ENCODE data around the gene CPA1.
A peak's percentile ranks its signal among the peaks of the same experiment; 100 is the strongest.

Gene CPA1

GRCh38 chr7:130394421-130395195, 14.3 kb downstream of the CPA1 start:
- H3K4me3 ChIP-seq: no peak overlapping the region
- no peaks in the 10 kb centered on the region for H4K20me1 ChIP-seq
- H3K27ac ChIP-seq: no peak overlapping the region
- H3K36me3 ChIP-seq: peaks cover 23% of the 10 kb centered on the region
- no peak overlapping the region for H3K9ac ChIP-seq
- no peaks in the 10 kb centered on the region for H3K9me3 ChIP-seq
- no peak for TF ChIP-seq Cebpa-rat (IDR thresholded peaks at IDR 0.05)
- H3K4me2 ChIP-seq: peak overlapping the region; percentile 51
- H3K4me1 ChIP-seq: peaks cover 16% of the 10 kb centered on the region
- no peaks in the 10 kb centered on the region for H3K27me3 ChIP-seq

DNA sequence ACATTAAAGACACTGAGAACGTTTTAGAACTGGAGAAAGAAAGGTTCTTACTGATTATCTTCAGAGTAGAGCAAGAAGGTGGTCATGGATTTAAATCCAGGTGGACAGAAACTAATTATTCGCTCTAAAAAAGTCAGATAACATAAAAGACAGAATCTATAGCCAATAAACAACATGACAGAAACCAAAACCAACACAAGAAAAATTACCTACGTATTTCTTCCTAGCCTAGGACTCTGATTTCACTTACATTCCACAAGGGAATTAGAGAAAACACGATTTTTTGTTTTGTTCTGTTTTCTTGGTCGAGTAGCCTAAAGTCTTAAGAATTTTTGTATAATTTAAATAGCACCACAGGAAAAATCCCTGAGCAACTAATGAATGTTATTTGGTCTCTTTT, 15.1 kb downstream of the CPA1 start:
- no peak overlapping the region for H3K27ac ChIP-seq
- no peak for TF ChIP-seq Cebpa-rat (IDR thresholded peaks at IDR 0.05)
- no peak overlapping the region for H3K4me2 ChIP-seq
- no peaks in the 10 kb centered on the region for H3K27me3 ChIP-seq
- H3K9me3 ChIP-seq: no peaks in the 10 kb centered on the region
- H4K20me1 ChIP-seq: no peaks in the 10 kb centered on the region
- peaks cover 31% of the 10 kb centered on the region for H3K36me3 ChIP-seq
- H3K9ac ChIP-seq: no peak overlapping the region
- H3K4me3 ChIP-seq: no peak overlapping the region
- peaks cover 16% of the 10 kb centered on the region for H3K4me1 ChIP-seq

GRCh38 chr7:130396109-130396508, 15.8 kb downstream of the CPA1 start:
- H3K4me2 ChIP-seq: no peak overlapping the region
- H3K4me1 ChIP-seq: peaks cover 16% of the 10 kb centered on the region
- H3K4me3 ChIP-seq: no peak overlapping the region
- no peak overlapping the region for H3K9ac ChIP-seq
- no peak overlapping the region for H3K27ac ChIP-seq
- no peaks in the 10 kb centered on the region for H4K20me1 ChIP-seq
- no peak for TF ChIP-seq Cebpa-rat (IDR thresholded peaks at IDR 0.05)
- H3K36me3 ChIP-seq: peaks cover 36% of the 10 kb centered on the region
- no peaks in the 10 kb centered on the region for H3K9me3 ChIP-seq
- no peaks in the 10 kb centered on the region for H3K27me3 ChIP-seq

- no peak overlapping the region for H3K9ac ChIP-seq
- no peaks in the 10 kb centered on the region for H3K27me3 ChIP-seq
- peaks cover 16% of the 10 kb centered on the region for H3K4me1 ChIP-seq
- no peak for TF ChIP-seq Cebpa-rat (IDR thresholded peaks at IDR 0.05)
- no peaks in the 10 kb centered on the region for H4K20me1 ChIP-seq
- H3K4me3 ChIP-seq: no peak overlapping the region
- H3K9me3 ChIP-seq: no peaks in the 10 kb centered on the region
- no peak overlapping the region for H3K4me2 ChIP-seq
- peaks cover 45% of the 10 kb centered on the region for H3K36me3 ChIP-seq
- no peak overlapping the region for H3K27ac ChIP-seq
These were observed 16.9 kb downstream of the CPA1 start for GRCh38 chr7:130397051-130397757.

GRCh38 chr7:130397758-130398073, 17.4 kb downstream of the CPA1 start:
- TF ChIP-seq Cebpa-rat (IDR thresholded peaks at IDR 0.05): no peak

DNA sequence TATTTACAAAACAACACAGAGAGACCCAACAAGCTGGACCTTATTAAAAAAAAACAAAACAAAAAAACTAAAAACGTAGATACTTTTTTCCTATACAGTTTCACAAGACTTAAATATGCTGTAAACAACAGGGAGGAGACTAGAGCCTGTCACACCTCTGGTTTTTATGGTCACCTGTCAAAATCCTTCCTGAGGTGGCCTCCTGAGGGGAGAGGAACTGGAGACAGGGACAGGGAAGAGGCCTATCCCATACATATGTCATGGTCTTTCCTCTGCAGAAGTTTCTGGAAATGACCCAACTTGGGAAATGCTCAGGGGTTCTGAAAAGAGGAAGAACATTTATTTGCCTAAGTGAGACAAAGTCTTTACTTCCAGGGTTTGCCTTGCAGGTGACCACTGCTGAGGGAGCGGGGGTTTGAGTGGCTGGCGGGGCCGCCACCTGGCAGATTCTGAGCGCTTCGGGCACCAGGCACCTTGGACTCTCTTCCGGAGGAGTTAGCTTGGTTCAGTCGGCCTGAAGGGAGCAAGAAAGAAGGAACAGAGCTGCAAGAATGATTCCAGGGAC, 18.3 kb downstream of the CPA1 start:
- Histone ChIP-seq H3K9me3 (no peaks in the 10 kb centered on the region), H3K9ac (no peak overlapping the region), H4K20me1 (no peaks in the 10 kb centered on the region), H3K27ac (no peak overlapping the region), H3K4me2 (no peak overlapping the region), H3K36me3 (peaks cover 59% of the 10 kb centered on the region), H3K4me3 (no peak overlapping the region), H3K27me3 (no peaks in the 10 kb centered on the region), H3K4me1 (peaks cover 12% of the 10 kb centered on the region)
- TF ChIP-seq Cebpa-rat (IDR thresholded peaks at IDR 0.05): no peak

More at GRCh38 chr7:130397758-130398073, 17.4 kb downstream of the CPA1 start:
- Histone ChIP-seq H3K9ac (no peak overlapping the region), H3K36me3 (peaks cover 50% of the 10 kb centered on the region), H3K4me3 (no peak overlapping the region), H4K20me1 (no peaks in the 10 kb centered on the region), H3K27me3 (no peaks in the 10 kb centered on the region), H3K27ac (no peak overlapping the region), H3K4me2 (no peak overlapping the region), H3K4me1 (peaks cover 16% of the 10 kb centered on the region), H3K9me3 (no peaks in the 10 kb centered on the region)

GRCh38 chr7:130400120-130400572, 19.9 kb downstream of the CPA1 start:
- Histone ChIP-seq H3K27me3 (no peaks in the 10 kb centered on the region), H3K9ac (no peak overlapping the region), H3K27ac (no peak overlapping the region), H3K9me3 (no peaks in the 10 kb centered on the region), H3K4me3 (no peak overlapping the region), H4K20me1 (no peaks in the 10 kb centered on the region), H3K4me1 (no peaks in the 10 kb centered on the region), H3K36me3 (peaks cover 70% of the 10 kb centered on the region), H3K4me2 (no peak overlapping the region)
- TF ChIP-seq Cebpa-rat (IDR thresholded peaks at IDR 0.05): no peak

DNA sequence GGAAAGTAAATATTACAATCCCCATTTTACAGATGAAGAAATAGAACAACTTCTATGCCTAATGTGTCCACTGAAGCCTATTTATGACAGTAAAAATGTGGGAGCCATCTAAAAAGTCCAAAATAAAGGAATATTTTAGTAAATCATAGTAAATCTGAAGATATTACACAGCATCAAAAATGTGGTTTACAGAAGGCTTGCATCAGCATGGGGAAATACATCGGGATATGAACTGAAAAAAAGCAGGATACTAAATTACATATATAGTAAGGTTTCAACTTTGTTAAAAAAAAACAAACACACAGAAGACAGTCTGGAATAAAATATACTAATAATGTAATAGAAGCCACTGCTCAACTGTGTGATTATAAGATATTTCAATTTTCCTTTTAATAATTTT, 20.8 kb downstream of the CPA1 start:
- Histone ChIP-seq H3K27ac (no peak overlapping the region), H3K27me3 (no peaks in the 10 kb centered on the region), H3K4me3 (no peak overlapping the region), H3K36me3 (peaks cover 70% of the 10 kb centered on the region), H3K4me2 (no peak overlapping the region), H3K4me1 (no peaks in the 10 kb centered on the region), H3K9me3 (no peaks in the 10 kb centered on the region), H3K9ac (no peak overlapping the region), H4K20me1 (no peaks in the 10 kb centered on the region)
- TF ChIP-seq Cebpa-rat (IDR thresholded peaks at IDR 0.05): no peak

DNA sequence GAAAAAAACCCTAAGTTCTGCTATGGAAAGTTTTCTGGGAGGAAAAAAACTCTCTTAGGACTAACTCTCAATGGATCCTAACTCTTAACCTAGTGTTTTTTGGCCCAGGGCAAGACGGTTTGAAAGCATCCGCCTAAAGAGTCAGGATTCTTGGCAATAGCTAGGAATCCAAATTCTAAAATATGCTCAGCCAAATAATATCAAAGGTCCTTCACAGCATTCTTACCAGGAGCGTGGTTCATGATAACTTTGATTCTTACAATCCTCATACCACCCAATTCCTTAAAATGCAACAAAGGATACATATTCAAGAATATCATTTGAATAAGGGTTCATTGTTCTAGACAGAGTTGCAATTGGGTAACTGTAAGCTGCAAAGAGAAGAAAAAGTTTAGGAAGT, 21.3 kb downstream of the CPA1 start:
- Histone ChIP-seq H3K27ac (no peak overlapping the region), H3K36me3 (peaks cover 70% of the 10 kb centered on the region), H4K20me1 (no peaks in the 10 kb centered on the region), H3K4me3 (no peak overlapping the region), H3K27me3 (no peaks in the 10 kb centered on the region), H3K9me3 (no peaks in the 10 kb centered on the region), H3K4me2 (no peak overlapping the region), H3K4me1 (no peaks in the 10 kb centered on the region), H3K9ac (no peak overlapping the region)
- TF ChIP-seq Cebpa-rat (IDR thresholded peaks at IDR 0.05): no peak

DNA sequence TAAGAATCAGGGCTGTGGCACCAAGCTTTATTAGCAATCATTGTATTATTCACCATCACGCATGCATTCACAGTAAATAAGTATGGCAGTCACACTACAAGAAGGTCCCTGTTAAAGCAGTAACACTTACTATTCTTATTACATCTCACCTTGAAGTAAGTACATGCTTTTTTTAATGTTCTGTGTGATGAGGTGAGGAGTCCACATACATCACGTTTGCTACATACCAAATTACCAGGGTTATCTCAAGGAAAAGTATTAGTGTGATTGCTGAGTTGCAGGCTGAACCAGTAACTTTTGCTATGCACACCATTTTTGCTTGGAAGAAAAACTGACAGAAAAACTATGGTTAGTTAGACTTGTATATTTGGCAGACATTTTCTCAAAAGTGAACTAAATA, 24.7 kb downstream of the CPA1 start:
- Histone ChIP-seq H4K20me1 (no peaks in the 10 kb centered on the region), H3K4me1 (no peaks in the 10 kb centered on the region), H3K9ac (no peak overlapping the region), H3K9me3 (no peaks in the 10 kb centered on the region), H3K4me3 (no peak overlapping the region), H3K27ac (no peak overlapping the region), H3K4me2 (no peak overlapping the region), H3K36me3 (peaks cover 48% of the 10 kb centered on the region), H3K27me3 (no peaks in the 10 kb centered on the region)
- TF ChIP-seq Cebpa-rat (IDR thresholded peaks at IDR 0.05): no peak

All from BLaER1 (cell line).